AG04450 (cell line): ENCODE data around the gene YARS1. TPM values are rescaled to one million over a fixed set of nuclear protein-coding genes. Genes with fewer than 3 reads are reported as not detected.

Experiments
- CTCF ChIA-PET: fragments of 300-600, 350-600 bp; formaldehyde crosslinking; extraction: SDS; loops from one replicate; lab custom pipeline; 2022; ENCODE audit warnings: antibody characterized with exemption, inconsistent platforms; lab: Charles Lee
- POLR2A ChIA-PET: fragments of 350-600 bp; formaldehyde crosslinking; extraction: SDS; loops from one replicate; lab custom pipeline; 2021; ENCODE audit warnings: antibody characterized with exemption, inconsistent platforms; lab: Yijun Ruan, JAX
- DNase-seq: peaks from one replicate; pipeline ENCODE4 v3.0.0-alpha.2; 2011; ENCODE audit warnings: low read depth, low spot score
- H3K27ac ChIP-seq: one replicate; pipeline ENCODE4 v1.5.1; 2012; ENCODE audit warnings: low read depth, low read length, control low read depth
- H3K27me3 ChIP-seq: one replicate; pipeline ENCODE4 v1.6.0; 2012; ENCODE audit warnings: low read length; ENCODE audit not compliant: control insufficient read depth, insufficient read depth
- H3K4me3 ChIP-seq: 2 replicates; pipeline ENCODE4 v1.5.1; 2011; ENCODE audit warnings: mild to moderate bottlenecking, low read depth, low read length, control low read depth
- H3K9me3 ChIP-seq: 2 replicates; pipeline ENCODE4 v1.5.1; 2012; ENCODE audit warnings: low read length; ENCODE audit not compliant: control insufficient read depth, insufficient read depth
- CTCF ChIP-seq: IDR thresholded peaks from 2 replicates; pipeline ENCODE4 v1.5.1; 2011; ENCODE audit warnings: low read depth, low read length, control low read depth, inconsistent platforms
- polyA plus RNA-seq: library from polyadenylated mRNA; depleted of rRNA; stranded (reverse); fragments of >200 nt; gene quantifications from 2 replicates; pipeline ENCODE4 v1.2.3, GENCODE V29; 2011

The YARS1 gene
- polyA plus RNA-seq, 1 experiment = 105 TPM

- ChIA-PET CTCF (interaction anchor here (0.6 to 2.9 kb wide), 2 partner anchors 9 to 69 kb away, joined by 4 to 18 read pairs; no protein-coding TSS in a partner anchor), POLR2A (interaction anchor here (0.7 kb wide), 2 partner anchors 10 to 69 kb away, joined by 3 read pairs; no protein-coding TSS in a partner anchor)
- Histone ChIP-seq H3K27me3 (no peaks in the 10 kb centered on the region), H3K4me3 (no peak overlapping the region), H3K9me3 (no peaks in the 10 kb centered on the region), H3K27ac (no peak overlapping the region)
- DNase-seq = no peak
- no peak for TF ChIP-seq CTCF
These were observed 35.1 kb downstream of the YARS1 start for GRCh38 chr1:32782086-32782485.

GRCh38 chr1:32780628-32781234 lies 36.4 kb downstream of the YARS1 start:
- ChIA-PET POLR2A (interaction anchor here (0.7 kb wide), 1 partner anchor 19 kb away, joined by 3 read pairs; no protein-coding TSS in a partner anchor), CTCF (no interaction called here)
- Histone ChIP-seq H3K27me3 (no peaks in the 10 kb centered on the region), H3K4me3 (no peak overlapping the region), H3K27ac (peak overlapping the region; percentile 21), H3K9me3 (no peaks in the 10 kb centered on the region)
- DNase-seq = no peak
- no peak for TF ChIP-seq CTCF

GRCh38 chr1:32780005-32780404 lies 37.2 kb downstream of the YARS1 start:
- no peak overlapping the region for H3K4me3 ChIP-seq
- POLR2A ChIA-PET = no interaction called here
- CTCF ChIA-PET = interaction anchor here (0.6 kb wide), 1 partner anchor 68 kb away, joined by 3 read pairs; no protein-coding TSS in a partner anchor

GRCh38 chr1:32779242-32779641 lies 37.9 kb downstream of the YARS1 start:
- H3K27ac ChIP-seq = no peak overlapping the region
- no peak for TF ChIP-seq CTCF
- H3K27me3 ChIP-seq = peaks cover 2% of the 10 kb centered on the region
- H3K4me3 ChIP-seq = no peak overlapping the region
- DNase-seq = no peak
- ChIA-PET POLR2A (no interaction called here), CTCF (no interaction called here)
- no peaks in the 10 kb centered on the region for H3K9me3 ChIP-seq

More at GRCh38 chr1:32780005-32780404, 37.2 kb downstream of the YARS1 start:
- Histone ChIP-seq H3K27me3 (no peaks in the 10 kb centered on the region), H3K27ac (peak overlapping the region; percentile 11), H3K9me3 (no peaks in the 10 kb centered on the region)
- no peak for TF ChIP-seq CTCF
- no peak for DNase-seq

- CTCF ChIA-PET = interaction anchor here (0.6 to 9.6 kb wide), 3 partner anchors 8 to 255 kb away, joined by 3 to 133 read pairs (median 11); no protein-coding TSS in a partner anchor
- Histone ChIP-seq H3K9me3 (no peaks in the 10 kb centered on the region), H3K27ac (peak overlapping the region; percentile 57), H3K4me3 (no peak overlapping the region), H3K27me3 (peaks cover 2% of the 10 kb centered on the region)
- POLR2A ChIA-PET = no interaction called here
- DNase-seq = no peak
- TF ChIP-seq CTCF = no peak
These were observed 41.4 kb downstream of the YARS1 start for GRCh38 chr1:32775640-32776337.
